HG03175 (cell line): Measurements from ENCODE around the gene ALKBH7.
A peak's percentile ranks its signal among the peaks of the same experiment; 100 is the strongest.

Experiments used
- ATAC-seq: cut with Tn5 transposase; IDR thresholded peaks from one replicate; pipeline ENCODE4 v1.9.1; 2021; ENCODE audit warnings: mild to moderate bottlenecking, moderate library complexity; ENCODE audit not compliant: unreplicated experiment

ALKBH7 gene

GRCh38 chr19:6362351-6362801 lies 10.2 kb upstream of the ALKBH7 start:
- no peak for ATAC-seq

- ATAC-seq = no peak
Measured at GRCh38 chr19:6364353-6364752, 8.2 kb upstream of the ALKBH7 start.

- peak; percentile 58 for ATAC-seq
Measured at GRCh38 chr19:6373096-6373812, 660 bp downstream of the ALKBH7 start.

- ATAC-seq = no peak
Measured at GRCh38 chr19:6373813-6374108, 1.2 kb downstream of the ALKBH7 start.

GRCh38 chr19:6374161-6374709 lies 1.6 kb downstream of the ALKBH7 start:
- no peak for ATAC-seq

GRCh38 chr19:6374711-6375410 lies 2.3 kb downstream of the ALKBH7 start:
- no peak for ATAC-seq

GRCh38 chr19:6375411-6376010 lies 2.9 kb downstream of the ALKBH7 start, which contains the start of gene PSPN:
TSS of gene PSPN (minus strand) at chr19:6375933. CDS start at chr19:6375849, 84 bp downstream.
- no peak for ATAC-seq

- ATAC-seq = no peak
Measured at GRCh38 chr19:6376512-6377190, 4.1 kb downstream of the ALKBH7 start.

GRCh38 chr19:6378041-6378440 lies 5.4 kb downstream of the ALKBH7 start:
- ATAC-seq = no peak

GRCh38 chr19:6378486-6378885 lies 5.9 kb downstream of the ALKBH7 start:
- no peak for ATAC-seq

GRCh38 chr19:6379744-6380143 lies 7.2 kb downstream of the ALKBH7 start:
- no peak for ATAC-seq

- no peak for ATAC-seq
Measured at GRCh38 chr19:6381030-6381750, 8.6 kb downstream of the ALKBH7 start.

GRCh38 chr19:6383188-6383587 lies 10.6 kb downstream of the ALKBH7 start:
- no peak for ATAC-seq

GRCh38 chr19:6384381-6384780 lies 11.8 kb downstream of the ALKBH7 start:
- no peak for ATAC-seq

- no peak for ATAC-seq
Measured at GRCh38 chr19:6387372-6387771, 14.8 kb downstream of the ALKBH7 start.

- ATAC-seq = no peak
Measured at GRCh38 chr19:6392221-6393073, 19.9 kb downstream of the ALKBH7 start.

GRCh38 chr19:6393074-6393982 lies 20.7 kb downstream of the ALKBH7 start, which contains the start of gene GTF2F1:
TSS of gene GTF2F1 (minus strand) at chr19:6393164. CDS start at chr19:6392995, 169 bp downstream.
- peak; percentile 82 for ATAC-seq

- no peak for ATAC-seq
Measured at GRCh38 chr19:6393983-6394412, 21.4 kb downstream of the ALKBH7 start.
